ENCODE results near the gene KLF8. TPM values are rescaled to one million over a fixed set of nuclear protein-coding genes. Genes with fewer than 3 reads are reported as not detected.

The KLF8 gene
- total and polyA plus RNA-seq, 5 donors, result 5.2 to 7.8 (median 7.1) TPM

GRCh38 chrX:56233682-56234081 is 1.5 kb downstream of the KLF8 start:
- Histone ChIP-seq H3K9me3 (ENCODE audit: control insufficient read depth, low read length) (no peaks in the 10 kb centered on the region), H3K4me1 (ENCODE audit: control insufficient read depth, insufficient read depth, low read length) (no peaks in the 10 kb centered on the region), H3K27ac (ENCODE audit: low read length) (peak overlapping the region; percentile 80), H3K4me3 (ENCODE audit: low read length) (peak overlapping the region; percentile 96), H3K27me3 (ENCODE audit: control insufficient read depth, insufficient read depth) (no peaks in the 10 kb centered on the region)
- intact Hi-C loops (cut with DNase I), result no loop called here
- peak; percentile 90 to 93 for ATAC-seq
- DNase-seq, result peak; percentile 61 to 84 (median 75)
- 5% methylated on average over 8 of the region's 8 CpGs for WGBS

DNA sequence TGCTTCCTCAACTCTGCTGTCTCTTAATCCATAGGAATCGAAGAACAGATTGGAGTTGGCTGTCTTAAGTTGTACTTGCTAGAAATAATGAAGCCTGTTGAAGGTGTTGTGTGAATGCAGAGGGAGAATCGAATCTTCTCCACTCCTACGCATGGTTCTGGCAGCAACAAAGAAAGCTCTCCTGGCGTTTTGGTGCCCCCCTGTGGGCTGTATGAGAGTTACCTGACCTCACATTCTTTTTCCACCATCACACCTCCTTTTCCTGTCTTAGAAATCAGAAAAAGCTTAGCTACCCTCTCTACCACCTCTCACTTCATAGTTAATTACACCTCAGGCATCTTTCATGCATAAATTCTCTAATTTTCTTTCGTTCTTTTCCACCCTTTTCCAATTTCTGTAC is 16.3 kb downstream of the KLF8 start:
- 8% methylated on average over 5 of the region's 5 CpGs for WGBS
- Histone ChIP-seq H3K27ac (ENCODE audit: low read length) (no peak overlapping the region), H3K4me3 (ENCODE audit: low read length) (no peak overlapping the region), H3K4me1 (ENCODE audit: control insufficient read depth, insufficient read depth, low read length) (no peaks in the 10 kb centered on the region), H3K27me3 (ENCODE audit: control insufficient read depth, insufficient read depth) (no peaks in the 10 kb centered on the region), H3K9me3 (ENCODE audit: control insufficient read depth, low read length) (no peaks in the 10 kb centered on the region)
- ATAC-seq (peak; percentile 38 to 59), DNase-seq (peak; percentile 44 to 63 (median 48))
- intact Hi-C loops (cut with DNase I), result loop anchor here in 1 of 4 donors (10.0 kb wide), 1 partner anchor 534 kb away; the partner anchor contains the start of gene RRAGB

DNA sequence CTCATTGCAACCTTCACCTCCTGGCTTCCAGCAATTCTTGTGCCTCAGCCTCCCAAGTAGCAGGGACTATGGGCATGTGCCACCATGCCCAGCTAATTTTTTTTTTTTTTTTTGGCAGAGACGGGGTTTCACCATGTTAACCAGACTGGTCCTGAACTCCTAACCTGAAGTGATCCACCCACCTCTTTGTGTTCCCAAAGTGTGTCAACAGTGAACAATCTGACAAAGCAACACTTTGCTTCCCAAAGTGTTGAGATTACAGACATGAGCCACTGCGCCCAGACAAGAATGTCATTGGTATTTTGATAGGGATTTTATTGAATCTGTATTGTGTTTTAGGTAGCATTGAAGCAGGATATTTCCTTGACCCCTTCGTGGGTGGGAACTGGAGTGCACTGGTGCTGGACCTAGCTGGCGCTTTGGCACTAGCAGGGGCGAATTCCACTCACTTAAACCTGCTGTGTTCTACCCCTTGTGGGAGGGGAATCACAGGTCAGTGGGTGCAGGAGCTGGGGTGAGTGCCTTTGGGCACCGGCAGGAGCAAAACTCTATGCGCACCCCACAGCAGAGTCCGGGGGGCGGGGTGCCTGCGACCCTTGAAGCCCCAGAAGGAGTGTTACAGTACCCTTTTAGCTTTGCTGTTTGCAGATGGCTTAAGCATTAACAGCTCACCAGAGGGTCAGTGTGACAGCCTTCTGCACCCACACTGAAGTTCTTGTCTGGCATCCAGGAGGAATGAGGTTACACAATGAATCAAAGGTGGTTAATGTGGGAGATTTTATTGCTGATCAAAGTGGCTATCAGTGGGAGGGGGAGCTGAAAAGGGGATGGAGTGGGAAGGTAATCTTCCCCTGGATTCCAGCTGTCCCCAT is 21.9 kb downstream of the KLF8 start:
- Histone ChIP-seq H3K9me3 (ENCODE audit: control insufficient read depth, low read length) (no peaks in the 10 kb centered on the region), H3K27ac (ENCODE audit: low read length) (no peak overlapping the region), H3K27me3 (ENCODE audit: control insufficient read depth, insufficient read depth) (no peaks in the 10 kb centered on the region), H3K4me1 (ENCODE audit: control insufficient read depth, insufficient read depth, low read length) (no peaks in the 10 kb centered on the region), H3K4me3 (ENCODE audit: low read length) (no peak overlapping the region)
- intact Hi-C loops (cut with DNase I), result no loop called here
- no peak for ATAC-seq
- no peak for DNase-seq
- 95% methylated on average over 10 of the region's 10 CpGs for WGBS

DNA sequence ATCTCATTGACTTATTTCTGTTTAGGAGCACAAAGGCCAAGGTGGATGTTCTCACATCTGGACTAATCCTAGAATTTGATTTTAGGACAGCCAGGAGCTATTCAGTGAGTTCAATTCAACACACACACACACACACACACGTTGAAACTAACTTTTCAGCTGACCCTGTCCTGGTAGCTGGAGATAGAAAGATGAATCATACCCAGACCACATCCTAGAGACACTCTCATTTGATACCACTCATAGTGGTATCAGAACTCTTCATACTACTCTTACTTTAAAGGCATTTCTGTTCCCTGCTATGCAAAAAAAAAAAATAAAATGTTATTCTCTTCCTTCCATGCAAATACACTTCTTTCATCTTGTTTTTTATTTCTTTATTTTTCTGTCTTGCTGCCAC is 36.7 kb downstream of the KLF8 start:
- no peaks in the 10 kb centered on the region for H3K27me3 ChIP-seq (ENCODE audit: control insufficient read depth, insufficient read depth)
- H3K27ac ChIP-seq (ENCODE audit: low read length), result no peak overlapping the region
- H3K4me1 ChIP-seq (ENCODE audit: control insufficient read depth, insufficient read depth, low read length), result no peaks in the 10 kb centered on the region
- no peaks in the 10 kb centered on the region for H3K9me3 ChIP-seq (ENCODE audit: control insufficient read depth, low read length)
- H3K4me3 ChIP-seq (ENCODE audit: low read length), result no peak overlapping the region
- ATAC-seq (no peak), DNase-seq (no peak)
- intact Hi-C loops (cut with DNase I), result no loop called here
- 52% methylated on average over 1 of the region's 1 CpG for WGBS

DNA sequence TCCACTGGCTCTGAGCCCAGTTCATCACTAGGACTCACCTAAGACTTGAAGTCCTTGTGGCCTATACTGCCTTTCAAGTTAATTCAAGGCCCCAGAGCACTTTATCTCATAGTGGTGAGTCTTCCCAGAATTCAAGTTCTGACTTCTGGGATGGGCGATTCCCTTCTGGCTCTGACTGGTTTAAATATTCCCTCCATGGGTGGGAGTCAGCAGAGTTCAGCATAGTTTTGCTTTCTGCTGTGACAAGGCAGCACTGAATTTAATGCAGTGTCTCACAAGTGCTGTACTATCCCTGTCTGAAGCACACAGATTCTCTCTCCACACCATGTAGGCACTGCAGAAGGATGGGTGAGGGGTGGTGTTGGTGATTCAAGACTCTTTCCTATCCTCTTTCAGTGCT is 46.5 kb downstream of the KLF8 start:
- no peak for DNase-seq
- no peaks in the 10 kb centered on the region for H3K9me3 ChIP-seq (ENCODE audit: control insufficient read depth, low read length)
- H3K4me1 ChIP-seq (ENCODE audit: control insufficient read depth, insufficient read depth, low read length), result no peaks in the 10 kb centered on the region
- H3K27me3 ChIP-seq (ENCODE audit: control insufficient read depth, insufficient read depth), result no peaks in the 10 kb centered on the region
- ATAC-seq, result no peak
- intact Hi-C loops (cut with DNase I), result no loop called here
- no peak overlapping the region for H3K4me3 ChIP-seq (ENCODE audit: low read length)
- H3K27ac ChIP-seq (ENCODE audit: low read length), result no peak overlapping the region
- WGBS, result 80% methylated on average over 1 of the region's 1 CpG

DNA sequence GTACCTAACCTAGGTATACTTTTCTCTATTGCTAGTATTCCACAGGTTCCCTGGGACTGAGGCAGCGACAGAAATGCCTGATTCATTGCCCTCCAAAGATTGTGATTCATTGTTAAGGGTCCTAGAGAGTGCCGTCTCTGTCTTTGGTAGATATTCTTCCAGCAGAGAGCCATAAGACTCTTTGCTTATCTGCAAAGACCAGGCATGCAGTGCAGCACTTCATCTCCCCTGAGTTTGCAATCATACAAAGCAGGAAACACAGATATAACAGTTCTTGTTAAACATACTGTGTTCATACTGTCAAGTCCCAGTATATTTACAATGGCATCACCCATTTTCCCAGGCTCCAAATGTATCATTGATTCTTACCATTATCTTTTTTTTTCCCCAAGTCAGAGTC is 47.7 kb downstream of the KLF8 start:
- no peaks in the 10 kb centered on the region for H3K4me1 ChIP-seq (ENCODE audit: control insufficient read depth, insufficient read depth, low read length)
- intact Hi-C loops (cut with DNase I), result no loop called here
- no peaks in the 10 kb centered on the region for H3K27me3 ChIP-seq (ENCODE audit: control insufficient read depth, insufficient read depth)
- ATAC-seq, result no peak
- no peak overlapping the region for H3K27ac ChIP-seq (ENCODE audit: low read length)
- 66% methylated on average over 2 of the region's 2 CpGs for whole genome bisulfite sequencing
- H3K9me3 ChIP-seq (ENCODE audit: control insufficient read depth, low read length), result no peaks in the 10 kb centered on the region
- no peak for DNase-seq
- no peak overlapping the region for H3K4me3 ChIP-seq (ENCODE audit: low read length)

DNA sequence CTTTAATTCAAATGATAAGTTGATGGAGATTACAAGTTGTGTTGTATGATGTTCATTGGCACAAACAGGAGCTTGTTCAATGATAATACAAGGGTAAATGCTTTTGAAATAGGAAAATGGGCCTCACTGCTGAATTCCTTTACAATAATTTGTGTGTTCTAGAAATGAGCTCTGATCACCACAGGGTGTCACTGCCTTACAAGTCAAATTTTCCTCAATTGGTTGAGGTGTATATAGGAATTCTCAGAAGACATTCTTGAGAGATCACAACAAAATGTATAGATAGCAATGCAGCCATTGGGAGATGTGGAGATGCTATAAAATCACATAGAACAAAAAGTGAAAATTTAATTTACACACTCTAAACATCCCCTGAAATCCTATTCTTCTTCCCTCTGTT is 49.6 kb downstream of the KLF8 start:
- ATAC-seq (no peak), DNase-seq (no peak)
- H3K4me3 ChIP-seq (ENCODE audit: low read length), result no peak overlapping the region
- intact Hi-C loops (cut with DNase I), result no loop called here
- no peaks in the 10 kb centered on the region for H3K27me3 ChIP-seq (ENCODE audit: control insufficient read depth, insufficient read depth)
- no peaks in the 10 kb centered on the region for H3K4me1 ChIP-seq (ENCODE audit: control insufficient read depth, insufficient read depth, low read length)
- no peak overlapping the region for H3K27ac ChIP-seq (ENCODE audit: low read length)
- no peaks in the 10 kb centered on the region for H3K9me3 ChIP-seq (ENCODE audit: control insufficient read depth, low read length)

- Histone ChIP-seq H3K27me3 (ENCODE audit: control insufficient read depth, insufficient read depth) (no peaks in the 10 kb centered on the region), H3K9me3 (ENCODE audit: control insufficient read depth, low read length) (no peaks in the 10 kb centered on the region), H3K4me3 (ENCODE audit: low read length) (no peak overlapping the region), H3K27ac (ENCODE audit: low read length) (no peak overlapping the region), H3K4me1 (ENCODE audit: control insufficient read depth, insufficient read depth, low read length) (no peaks in the 10 kb centered on the region)
- intact Hi-C loops (cut with DNase I), result no loop called here
- ATAC-seq, result no peak
- 91% methylated on average over 13 of the region's 13 CpGs for WGBS
- no peak for DNase-seq
These were observed 52.1 kb downstream of the KLF8 start for GRCh38 chrX:56284269-56284668.

DNA sequence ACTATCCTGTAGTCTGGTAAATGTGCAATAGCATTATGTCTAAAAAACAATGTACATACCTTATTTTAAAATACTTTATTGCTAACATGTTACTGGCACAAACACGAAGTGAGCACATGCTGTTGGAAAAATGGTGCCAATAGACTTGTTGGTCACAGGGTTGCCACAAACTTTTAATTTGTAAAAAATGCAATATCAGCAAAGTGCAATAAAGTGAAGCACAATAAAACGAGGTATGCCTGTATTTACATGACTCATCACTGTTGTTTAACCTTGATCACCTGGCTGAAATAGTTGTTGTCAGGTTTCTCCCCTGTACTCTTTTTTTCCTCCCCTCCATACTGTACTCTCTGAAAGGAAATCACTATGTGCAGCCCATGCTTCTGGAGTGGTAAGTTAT is 56.5 kb downstream of the KLF8 start:
- WGBS, result 87% methylated on average over 2 of the region's 2 CpGs
- no peaks in the 10 kb centered on the region for H3K27me3 ChIP-seq (ENCODE audit: control insufficient read depth, insufficient read depth)
- DNase-seq (no peak), ATAC-seq (no peak)
- no peaks in the 10 kb centered on the region for H3K9me3 ChIP-seq (ENCODE audit: control insufficient read depth, low read length)
- H3K4me1 ChIP-seq (ENCODE audit: control insufficient read depth, insufficient read depth, low read length), result no peaks in the 10 kb centered on the region
- no peak overlapping the region for H3K27ac ChIP-seq (ENCODE audit: low read length)
- intact Hi-C loops (cut with DNase I), result no loop called here
- H3K4me3 ChIP-seq (ENCODE audit: low read length), result no peak overlapping the region

DNA sequence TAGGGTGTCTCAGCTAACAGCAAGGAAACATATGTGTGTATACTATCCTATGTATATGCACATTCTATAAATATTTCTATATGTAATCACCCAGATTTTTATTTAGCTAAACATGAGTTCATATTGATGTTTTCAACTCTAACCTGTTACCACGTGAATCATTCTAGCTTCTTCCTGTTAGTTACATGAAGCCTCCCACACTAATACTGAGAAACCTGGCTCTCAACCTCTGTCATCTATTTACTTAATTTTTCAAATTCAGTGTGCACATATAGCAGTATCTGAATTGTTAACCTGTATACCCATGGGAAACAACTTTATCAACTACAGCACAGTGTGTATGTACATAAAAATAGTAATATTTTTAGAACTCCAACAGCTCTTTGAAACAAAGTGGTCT is 57.3 kb downstream of the KLF8 start:
- intact Hi-C loops (cut with DNase I), result no loop called here
- Histone ChIP-seq H3K27me3 (ENCODE audit: control insufficient read depth, insufficient read depth) (no peaks in the 10 kb centered on the region), H3K4me3 (ENCODE audit: low read length) (no peak overlapping the region), H3K4me1 (ENCODE audit: control insufficient read depth, insufficient read depth, low read length) (no peaks in the 10 kb centered on the region), H3K27ac (ENCODE audit: low read length) (no peak overlapping the region), H3K9me3 (ENCODE audit: control insufficient read depth, low read length) (no peaks in the 10 kb centered on the region)
- DNase-seq, result no peak
- ATAC-seq, result no peak
- WGBS, result 90% methylated on average over 1 of the region's 1 CpG

DNA sequence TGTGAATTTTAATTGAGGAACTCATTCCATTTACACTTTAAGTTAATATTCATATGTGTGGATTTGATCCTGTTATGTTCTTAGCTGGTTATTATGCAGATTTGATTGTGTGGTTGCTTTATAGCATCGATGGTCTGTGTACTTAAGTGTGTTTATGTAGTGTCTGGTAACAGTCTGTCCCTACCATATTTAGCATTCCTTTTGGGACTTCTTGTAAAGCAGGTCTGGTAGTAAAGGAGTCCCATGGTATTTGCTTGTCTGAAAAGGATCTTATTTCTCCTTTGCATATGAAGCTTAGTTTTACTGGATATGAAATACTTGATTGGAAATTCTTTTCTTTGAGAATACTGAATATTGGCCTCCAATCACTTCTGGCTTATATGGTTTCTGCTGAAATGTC is 76.6 kb downstream of the KLF8 start:
- no peaks in the 10 kb centered on the region for H3K9me3 ChIP-seq (ENCODE audit: control insufficient read depth, low read length)
- no peaks in the 10 kb centered on the region for H3K27me3 ChIP-seq (ENCODE audit: control insufficient read depth, insufficient read depth)
- no peaks in the 10 kb centered on the region for H3K4me1 ChIP-seq (ENCODE audit: control insufficient read depth, insufficient read depth, low read length)
- DNase-seq, result no peak
- ATAC-seq, result no peak
- no peak overlapping the region for H3K4me3 ChIP-seq (ENCODE audit: low read length)
- H3K27ac ChIP-seq (ENCODE audit: low read length), result no peak overlapping the region
- 78% methylated on average over 1 of the region's 1 CpG for WGBS
- intact Hi-C loops (cut with DNase I), result no loop called here

- Histone ChIP-seq H3K4me3 (ENCODE audit: low read length) (no peak overlapping the region), H3K9me3 (ENCODE audit: control insufficient read depth, low read length) (no peaks in the 10 kb centered on the region), H3K27me3 (ENCODE audit: control insufficient read depth, insufficient read depth) (no peaks in the 10 kb centered on the region), H3K27ac (ENCODE audit: low read length) (no peak overlapping the region), H3K4me1 (ENCODE audit: control insufficient read depth, insufficient read depth, low read length) (no peaks in the 10 kb centered on the region)
- no peak for DNase-seq
- no peak for ATAC-seq
- intact Hi-C loops (cut with DNase I), result no loop called here
- whole genome bisulfite sequencing, result 76% methylated on average over 4 of the region's 4 CpGs
These were observed 77.7 kb downstream of the KLF8 start for GRCh38 chrX:56309881-56310280.

Measured in right cardiac atrium (tissue), 5 donors.